HepG2 (cell line): ENCODE measurements around the gene DMTF1. TPM values are rescaled to one million over a fixed set of nuclear protein-coding genes. Genes with fewer than 3 reads are reported as not detected.

Source experiments
- ATAC-seq: fragments of 200-7000 bp; cut with Tn5 transposase; 3 replicates; pipeline ENCODE4 v1.9.1; 2020; ENCODE audit warnings: mild to moderate bottlenecking, moderate library complexity
- BruUV-seq: library from RNA; stranded (reverse); fragments of 400-500 nt; replicated peaks from 2 replicates; lab custom pipeline; 2021; lab: Mats Ljungman, UMichigan
- CTCF ChIA-PET: fragments of 300-600 bp; formaldehyde crosslinking; extraction: SDS; loops from one replicate; lab custom pipeline; 2021; ENCODE audit warnings: low total read pairs, inconsistent platforms, low intra/inter-chr PET ratio; lab: Yijun Ruan, JAX
- POLR2A ChIA-PET: fragments of 350-600 bp; sonication (Branson Sonifier 250); formaldehyde crosslinking; loops from one replicate; lab custom pipeline; 2020; ENCODE audit warnings: antibody characterized with exemption, inconsistent platforms; lab: Yijun Ruan, JAX
- DNase-seq: peaks from one replicate; pipeline ENCODE4 v3.0.0-alpha.2; 2015; ENCODE audit warnings: low spot score
- FAIRE-seq: peaks from 3 replicates; lab custom pipeline; 2011; peaks lifted over from hg19 to GRCh38; lab: Jason Lieb, UNC
- H2AFZ ChIP-seq: one replicate; pipeline ENCODE4 v1.6.1; 2011; ENCODE audit warnings: low read length, inconsistent platforms
- H3K27ac ChIP-seq: fragments of 300-600 bp; 3 replicates; pipeline ENCODE4 v1.8.0; 2011; ENCODE audit warnings: mixed run types, mild to moderate bottlenecking, mixed read lengths, low read length, inconsistent platforms; ENCODE audit not compliant: insufficient read depth; ENCODE audit errors: extremely low read length
- H3K27me3 ChIP-seq, 2 experiments: fragments of 200-600 bp in 1 of 2; 2 replicates in 1 of 2; 3 replicates in 1 of 2; pipeline versions ENCODE4 v1.6.0 to v1.8.0; 2011; ENCODE audit warnings: low read length in 2 of 2, mild to moderate bottlenecking in 2 of 2, moderate library complexity in 2 of 2, inconsistent platforms in 1 of 2; ENCODE audit not compliant: insufficient read depth in 2 of 2, control insufficient read depth in 1 of 2
- H3K36me3 ChIP-seq, 2 experiments: fragments of 200-600 bp in 1 of 2; replicated peaks in 1 of 2; 2 replicates in 1 of 2; 3 replicates in 1 of 2; pipeline versions ENCODE4 v1.5.1 to v1.8.0; 2011; ENCODE audit warnings: low read length in 2 of 2, inconsistent platforms in 1 of 2; ENCODE audit not compliant: insufficient read depth in 2 of 2, control insufficient read depth in 1 of 2
- H3K4me1 ChIP-seq: 2 replicates; pipeline ENCODE4 v1.5.1; 2012; ENCODE audit warnings: low read length, inconsistent platforms; ENCODE audit not compliant: insufficient read depth
- H3K4me2 ChIP-seq: 2 replicates; pipeline ENCODE4 v1.6.0; 2011; ENCODE audit warnings: low read depth, low read length, inconsistent platforms
- H3K4me3 ChIP-seq, 3 experiments: fragments of 200-600 bp in 1 of 3; sonication (generic), shearing (Covaris generic) in 1 of 3; replicated peaks in 1 of 3; 2 replicates each; pipeline ENCODE4 v1.5.1; 2011 to 2016; ENCODE audit warnings: low read length in 3 of 3, inconsistent platforms in 2 of 3, low read depth in 2 of 3, mild to moderate bottlenecking in 2 of 3, control low read depth in 1 of 3, mixed read lengths in 1 of 3; ENCODE audit not compliant: insufficient read depth in 1 of 3
- H3K79me2 ChIP-seq: one replicate; pipeline ENCODE4 v1.6.1; 2011; ENCODE audit warnings: low read length, inconsistent platforms; ENCODE audit not compliant: insufficient read depth
- H3K9ac ChIP-seq: 2 replicates; pipeline ENCODE4 v1.6.0; 2011; ENCODE audit warnings: mild to moderate bottlenecking, low read depth, low read length, inconsistent platforms; ENCODE audit not compliant: insufficient read depth
- H3K9me3 ChIP-seq: 2 replicates; pipeline ENCODE4 v1.5.1; 2012; ENCODE audit warnings: mild to moderate bottlenecking, low read length
- H4K20me1 ChIP-seq: 2 replicates; pipeline ENCODE4 v1.6.0; 2011; ENCODE audit warnings: inconsistent platforms, mild to moderate bottlenecking, low read length, moderate library complexity; ENCODE audit not compliant: insufficient read depth
- GPBP1L1 ChIP-seq: sonication (generic); formaldehyde crosslinking; IDR thresholded peaks from 2 replicates; pipeline ENCODE4 v1.5.0; 2020; ENCODE audit warnings: mild to moderate bottlenecking, missing genetic modification reagents
- SALL1 ChIP-seq: sonication (generic); formaldehyde crosslinking; IDR thresholded peaks from 2 replicates; pipeline ENCODE4 v1.8.0; 2022; ENCODE audit warnings: mild to moderate bottlenecking, missing genetic modification reagents
- ZNF354B ChIP-seq: sonication (generic); formaldehyde crosslinking; IDR thresholded peaks from 2 replicates; pipeline ENCODE4 v1.8.0; 2022; ENCODE audit warnings: mild to moderate bottlenecking, missing genetic modification reagents
- WGBS: methylation state at CpG from one replicate; pipeline ENCODE4 v1.1.6; 2017; ENCODE audit warnings: low lambda C conversion rate; 5-methylcytosine and 5-hydroxymethylcytosine counted together
- in situ Hi-C: cut with HindIII; loops from 2 replicates; pipeline ENCODE4 v1.10.0; 2017; ENCODE audit warnings: low pct_unique_long_range_greater_than_20kb; ENCODE audit not compliant: extremely low pct_ligation_motif_present
- intact Hi-C: fragments of 100-400 bp; cut with micrococcal nuclease; formaldehyde crosslinking; loops from one replicate; pipeline ENCODE4 v1.10.0; 2022; ENCODE audit not compliant: unreplicated experiment
- polyA plus RNA-seq, 8 experiments: library from polyadenylated mRNA; depleted of rRNA in 3 of 8; stranded (reverse) in 7 of 8; unstranded in 1 of 8; fragments of >200 nt; fragmentation: Illumina TruSeq in 4 of 8; extraction: Trizol in 4 of 8; gene quantifications; 2 replicates each; pipeline versions ENCODE4 v1.2.1 to v1.2.3, GENCODE V29; 2011 to 2016; ENCODE audit warnings: low read depth in 4 of 8, missing spikeins in 1 of 8, mixed read lengths in 1 of 8; ENCODE audit not compliant: insufficient read depth in 1 of 8
- total RNA-seq, 5 experiments: library from RNA; depleted of rRNA; stranded (reverse); fragments of >200 nt; fragmentation: Illumina TruSeq; extraction: Trizol; gene quantifications; 2 replicates each; pipeline ENCODE4 v1.2.3, GENCODE V29; 2016; ENCODE audit warnings: low read depth in 1 of 5
- TF ChIP-seq, protein P1 (sequence below): sonication (generic); formaldehyde crosslinking; IDR thresholded peaks from 2 replicates; pipeline ENCODE4 v1.5.1; 2020; ENCODE audit warnings: missing genetic modification reagents, mild to moderate bottlenecking, borderline replicate concordance
- TF ChIP-seq, protein P2 (sequence below): sonication (generic); formaldehyde crosslinking; IDR thresholded peaks from 2 replicates; pipeline ENCODE4 v1.8.0; 2022; ENCODE audit warnings: missing genetic modification reagents, mild to moderate bottlenecking, borderline replicate concordance
- TF ChIP-seq, protein P3 (sequence below): sonication (generic); formaldehyde crosslinking; IDR thresholded peaks from 2 replicates; pipeline ENCODE4 v1.4.0; 2020; ENCODE audit warnings: missing genetic modification reagents

DMTF1 gene
- total and polyA plus RNA-seq, 2 of the 13 experiments (the other 11 are each of a cell fraction or from before 2014, with no cell fraction given): 45.8 to 132 TPM

DNA sequence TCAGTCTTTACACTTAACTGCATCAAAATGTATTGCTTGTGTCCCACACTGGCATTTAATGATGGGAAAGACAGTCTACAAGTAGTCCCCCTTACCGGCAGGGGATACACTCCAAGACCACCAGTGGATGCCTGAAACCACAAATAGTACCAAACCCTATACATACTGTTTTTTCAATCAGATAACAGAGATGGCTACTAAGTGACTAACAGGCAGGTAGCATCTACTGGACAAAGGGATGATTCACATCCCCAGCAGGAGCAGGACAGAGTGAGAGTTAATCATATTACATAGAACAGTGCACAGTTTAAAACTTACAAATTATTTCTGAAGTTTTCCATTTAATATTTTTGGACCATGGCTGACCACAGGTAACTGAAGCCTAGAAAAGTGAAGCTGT, 54.1 kb downstream of the DMTF1 start:
- H3K4me1 ChIP-seq: peaks cover 27% of the 10 kb centered on the region
- H3K4me2 ChIP-seq: no peak overlapping the region
- no peak overlapping the region for H3K27ac ChIP-seq
- intact Hi-C loops: no loop called here
- no peak overlapping the region for H2AFZ ChIP-seq
- no TSS peak for BruUV-seq
- POLR2A ChIA-PET: no interaction called here
- in situ Hi-C loops: no loop called here
- DNase-seq (peak; percentile 2), FAIRE-seq (no peak), ATAC-seq (no peak)
- H3K79me2 ChIP-seq: peaks cover 13% of the 10 kb centered on the region
- no peaks in the 10 kb centered on the region for H3K27me3 ChIP-seq
- no peak overlapping the region for H3K4me3 ChIP-seq
- peaks cover 28% of the 10 kb centered on the region for H3K9me3 ChIP-seq
- WGBS: 100% methylated on average over 1 of the region's 1 CpG
- H4K20me1 ChIP-seq: no peaks in the 10 kb centered on the region
- CTCF ChIA-PET: no interaction called here
- no peak overlapping the region for H3K9ac ChIP-seq
- H3K36me3 ChIP-seq: peaks cover 4 to 9% of the 10 kb centered on the region in 2 experiments; a peak in 3 of 5 replicates
- TF ChIP-seq, protein P1, sequence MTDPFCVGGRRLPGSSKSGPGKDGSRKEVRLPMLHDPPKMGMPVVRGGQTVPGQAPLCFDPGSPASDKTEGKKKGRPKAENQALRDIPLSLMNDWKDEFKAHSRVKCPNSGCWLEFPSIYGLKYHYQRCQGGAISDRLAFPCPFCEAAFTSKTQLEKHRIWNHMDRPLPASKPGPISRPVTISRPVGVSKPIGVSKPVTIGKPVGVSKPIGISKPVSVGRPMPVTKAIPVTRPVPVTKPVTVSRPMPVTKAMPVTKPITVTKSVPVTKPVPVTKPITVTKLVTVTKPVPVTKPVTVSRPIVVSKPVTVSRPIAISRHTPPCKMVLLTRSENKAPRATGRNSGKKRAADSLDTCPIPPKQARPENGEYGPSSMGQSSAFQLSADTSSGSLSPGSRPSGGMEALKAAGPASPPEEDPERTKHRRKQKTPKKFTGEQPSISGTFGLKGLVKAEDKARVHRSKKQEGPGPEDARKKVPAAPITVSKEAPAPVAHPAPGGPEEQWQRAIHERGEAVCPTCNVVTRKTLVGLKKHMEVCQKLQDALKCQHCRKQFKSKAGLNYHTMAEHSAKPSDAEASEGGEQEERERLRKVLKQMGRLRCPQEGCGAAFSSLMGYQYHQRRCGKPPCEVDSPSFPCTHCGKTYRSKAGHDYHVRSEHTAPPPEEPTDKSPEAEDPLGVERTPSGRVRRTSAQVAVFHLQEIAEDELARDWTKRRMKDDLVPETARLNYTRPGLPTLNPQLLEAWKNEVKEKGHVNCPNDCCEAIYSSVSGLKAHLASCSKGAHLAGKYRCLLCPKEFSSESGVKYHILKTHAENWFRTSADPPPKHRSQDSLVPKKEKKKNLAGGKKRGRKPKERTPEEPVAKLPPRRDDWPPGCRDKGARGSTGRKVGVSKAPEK: no peak
- no peak for TF ChIP-seq SALL1 (CRISPR knock-in tag)

- ChIA-PET CTCF (no interaction called here), POLR2A (no interaction called here)
- H3K9me3 ChIP-seq: peaks cover 26% of the 10 kb centered on the region
- no peak overlapping the region for H3K9ac ChIP-seq
- H3K4me2 ChIP-seq: no peak overlapping the region
- BruUV-seq: no TSS peak
- no peaks in the 10 kb centered on the region for H3K27me3 ChIP-seq
- no peak overlapping the region for H2AFZ ChIP-seq
- in situ Hi-C loops: no loop called here
- WGBS: 86% methylated on average over 17 of the region's 18 CpGs
- no peak overlapping the region for H3K27ac ChIP-seq
- H3K4me3 ChIP-seq: no peak overlapping the region
- H3K79me2 ChIP-seq: peaks cover 11% of the 10 kb centered on the region
- H3K36me3 ChIP-seq: peaks cover 6 to 18% of the 10 kb centered on the region in 2 experiments; a peak in 4 of 5 replicates
- no peak for FAIRE-seq
- no peak for ATAC-seq
- no peaks in the 10 kb centered on the region for H4K20me1 ChIP-seq
- no peak for DNase-seq
- TF ChIP-seq GPBP1L1 (no peak), ZNF354B (CRISPR knock-in tag) (no peak)
- TF ChIP-seq, protein P2, sequence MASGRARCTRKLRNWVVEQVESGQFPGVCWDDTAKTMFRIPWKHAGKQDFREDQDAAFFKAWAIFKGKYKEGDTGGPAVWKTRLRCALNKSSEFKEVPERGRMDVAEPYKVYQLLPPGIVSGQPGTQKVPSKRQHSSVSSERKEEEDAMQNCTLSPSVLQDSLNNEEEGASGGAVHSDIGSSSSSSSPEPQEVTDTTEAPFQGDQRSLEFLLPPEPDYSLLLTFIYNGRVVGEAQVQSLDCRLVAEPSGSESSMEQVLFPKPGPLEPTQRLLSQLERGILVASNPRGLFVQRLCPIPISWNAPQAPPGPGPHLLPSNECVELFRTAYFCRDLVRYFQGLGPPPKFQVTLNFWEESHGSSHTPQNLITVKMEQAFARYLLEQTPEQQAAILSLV (CRISPR knock-in tag): no peak
- TF ChIP-seq, protein P3, sequence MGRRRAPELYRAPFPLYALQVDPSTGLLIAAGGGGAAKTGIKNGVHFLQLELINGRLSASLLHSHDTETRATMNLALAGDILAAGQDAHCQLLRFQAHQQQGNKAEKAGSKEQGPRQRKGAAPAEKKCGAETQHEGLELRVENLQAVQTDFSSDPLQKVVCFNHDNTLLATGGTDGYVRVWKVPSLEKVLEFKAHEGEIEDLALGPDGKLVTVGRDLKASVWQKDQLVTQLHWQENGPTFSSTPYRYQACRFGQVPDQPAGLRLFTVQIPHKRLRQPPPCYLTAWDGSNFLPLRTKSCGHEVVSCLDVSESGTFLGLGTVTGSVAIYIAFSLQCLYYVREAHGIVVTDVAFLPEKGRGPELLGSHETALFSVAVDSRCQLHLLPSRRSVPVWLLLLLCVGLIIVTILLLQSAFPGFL: no peak
- TF ChIP-seq, all 625 proteins: peak for 0
- intact Hi-C loops: no loop called here
- H3K4me1 ChIP-seq: peaks cover 9% of the 10 kb centered on the region; the same call in 1 of the 2 replicates
Measured at GRCh38 chr7:87209295-87209924, 57.2 kb downstream of the DMTF1 start.
